IPS DF 6.9 (cell line): ENCODE measurements around the gene PPP2R3A.
A peak's percentile ranks its signal among the peaks of the same experiment; 100 is the strongest.

Experiments
- DNase-seq: peaks from one replicate; pipeline ENCODE4 v3.0.0-alpha.2; 2013; ENCODE audit warnings: low read depth, low spot score
- H3K27ac ChIP-seq: one replicate; pipeline ENCODE4 v1.5.1; 2013; ENCODE audit warnings: low read length, control low read depth
- H3K27me3 ChIP-seq: 2 replicates; pipeline ENCODE4 v1.6.1; 2013; ENCODE audit warnings: mild to moderate bottlenecking, low read length; ENCODE audit not compliant: control insufficient read depth, insufficient read depth
- H3K36me3 ChIP-seq: 2 replicates; pipeline ENCODE4 v1.6.1; 2013; ENCODE audit warnings: low read length; ENCODE audit not compliant: control insufficient read depth, insufficient read depth
- H3K4me1 ChIP-seq: 2 replicates; pipeline ENCODE4 v1.6.1; 2013; ENCODE audit warnings: low read length; ENCODE audit not compliant: control insufficient read depth, insufficient read depth
- H3K4me3 ChIP-seq: 2 replicates; pipeline ENCODE4 v1.5.1; 2013; ENCODE audit warnings: mild to moderate bottlenecking, low read length
- H3K9me3 ChIP-seq: 2 replicates; pipeline ENCODE4 v1.6.1; 2013; ENCODE audit warnings: low read length, inconsistent platforms; ENCODE audit not compliant: control insufficient read depth, insufficient read depth
- WGBS: extraction: QIAGEN DNeasy Blood & Tissue Kit; methylation state at CpG from one replicate; pipeline ENCODE4 v1.1.7; 2013; ENCODE audit warnings: mixed read lengths, missing lambda C conversion rate; ENCODE audit not compliant: insufficient read length, insufficient coverage; 5-methylcytosine and 5-hydroxymethylcytosine counted together

PPP2R3A gene, protein sequence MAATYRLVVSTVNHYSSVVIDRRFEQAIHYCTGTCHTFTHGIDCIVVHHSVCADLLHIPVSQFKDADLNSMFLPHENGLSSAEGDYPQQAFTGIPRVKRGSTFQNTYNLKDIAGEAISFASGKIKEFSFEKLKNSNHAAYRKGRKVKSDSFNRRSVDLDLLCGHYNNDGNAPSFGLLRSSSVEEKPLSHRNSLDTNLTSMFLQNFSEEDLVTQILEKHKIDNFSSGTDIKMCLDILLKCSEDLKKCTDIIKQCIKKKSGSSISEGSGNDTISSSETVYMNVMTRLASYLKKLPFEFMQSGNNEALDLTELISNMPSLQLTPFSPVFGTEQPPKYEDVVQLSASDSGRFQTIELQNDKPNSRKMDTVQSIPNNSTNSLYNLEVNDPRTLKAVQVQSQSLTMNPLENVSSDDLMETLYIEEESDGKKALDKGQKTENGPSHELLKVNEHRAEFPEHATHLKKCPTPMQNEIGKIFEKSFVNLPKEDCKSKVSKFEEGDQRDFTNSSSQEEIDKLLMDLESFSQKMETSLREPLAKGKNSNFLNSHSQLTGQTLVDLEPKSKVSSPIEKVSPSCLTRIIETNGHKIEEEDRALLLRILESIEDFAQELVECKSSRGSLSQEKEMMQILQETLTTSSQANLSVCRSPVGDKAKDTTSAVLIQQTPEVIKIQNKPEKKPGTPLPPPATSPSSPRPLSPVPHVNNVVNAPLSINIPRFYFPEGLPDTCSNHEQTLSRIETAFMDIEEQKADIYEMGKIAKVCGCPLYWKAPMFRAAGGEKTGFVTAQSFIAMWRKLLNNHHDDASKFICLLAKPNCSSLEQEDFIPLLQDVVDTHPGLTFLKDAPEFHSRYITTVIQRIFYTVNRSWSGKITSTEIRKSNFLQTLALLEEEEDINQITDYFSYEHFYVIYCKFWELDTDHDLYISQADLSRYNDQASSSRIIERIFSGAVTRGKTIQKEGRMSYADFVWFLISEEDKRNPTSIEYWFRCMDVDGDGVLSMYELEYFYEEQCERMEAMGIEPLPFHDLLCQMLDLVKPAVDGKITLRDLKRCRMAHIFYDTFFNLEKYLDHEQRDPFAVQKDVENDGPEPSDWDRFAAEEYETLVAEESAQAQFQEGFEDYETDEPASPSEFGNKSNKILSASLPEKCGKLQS (N-terminal part only)

DNA sequence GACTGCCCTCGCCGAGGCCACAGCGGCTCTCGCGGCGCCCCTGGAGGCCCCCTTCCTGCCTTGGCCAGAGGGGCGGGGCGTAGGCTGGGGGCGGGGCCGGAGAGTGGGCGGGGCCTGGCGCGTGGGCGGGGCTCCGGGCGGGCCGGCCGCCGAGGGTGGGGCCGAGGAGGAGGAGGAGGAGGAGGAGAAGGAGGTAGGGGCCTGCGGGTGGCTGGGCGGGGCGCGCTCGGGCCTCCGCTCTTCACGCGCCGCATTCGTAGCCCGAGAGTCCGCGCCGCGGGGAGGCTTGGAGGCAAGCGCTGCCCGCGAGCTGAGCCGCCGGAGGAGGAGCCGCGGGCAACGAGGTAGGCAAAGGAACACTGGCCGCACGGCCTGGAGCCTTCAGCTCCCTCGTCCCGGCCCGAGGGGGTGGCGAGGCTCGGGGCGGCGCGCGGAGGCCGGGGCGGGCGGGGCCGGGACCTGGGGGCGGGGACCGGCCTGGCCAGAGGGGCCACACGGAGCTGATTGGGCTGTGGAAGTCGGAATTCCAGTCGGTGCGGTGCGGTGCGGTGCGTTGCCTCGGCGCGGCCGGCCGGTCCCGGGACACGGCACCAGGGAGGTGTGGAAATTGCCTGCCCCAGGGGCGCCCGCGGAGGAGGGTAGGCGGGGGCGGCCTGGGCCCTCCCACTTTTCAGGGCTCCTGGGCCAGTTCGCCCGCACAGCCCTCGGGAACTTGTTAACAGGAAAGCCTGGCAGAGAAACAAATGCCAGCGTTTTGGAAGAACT lies at the start of gene PPP2R3A:
TSS of gene PPP2R3A (plus strand) at position 223 of the 765 bp plus-strand sequence. CDS start 35,771 bp downstream, outside the sequence.
- DNase-seq = peak; percentile 63
- Histone ChIP-seq H3K4me3 (peak within 1 kb of the TSS; percentile 86), H3K27ac (no peak within 1 kb of the TSS), H3K9me3 (no peaks in the 10 kb centered on the region), H3K27me3 (no peaks in the 10 kb centered on the region), H3K36me3 (no peaks in the 10 kb centered on the region), H3K4me1 (peaks cover 2% of the 10 kb centered on the region)
- WGBS = no CpG with 5 or more reads among the region's 83 CpGs

- no peaks in the 10 kb centered on the region for H3K9me3 ChIP-seq
- no peaks in the 10 kb centered on the region for H3K27me3 ChIP-seq
- no peak overlapping the region for H3K4me3 ChIP-seq
- no peaks in the 10 kb centered on the region for H3K36me3 ChIP-seq
- WGBS = 100% methylated on average over 4 of the region's 4 CpGs
- no peak for DNase-seq
- H3K4me1 ChIP-seq = peaks cover 1% of the 10 kb centered on the region; the same call in 1 of the 2 replicates
- no peak overlapping the region for H3K27ac ChIP-seq
Measured at GRCh38 chr3:135916310-135916709, 49.2 kb upstream of the PPP2R3A start.

DNA sequence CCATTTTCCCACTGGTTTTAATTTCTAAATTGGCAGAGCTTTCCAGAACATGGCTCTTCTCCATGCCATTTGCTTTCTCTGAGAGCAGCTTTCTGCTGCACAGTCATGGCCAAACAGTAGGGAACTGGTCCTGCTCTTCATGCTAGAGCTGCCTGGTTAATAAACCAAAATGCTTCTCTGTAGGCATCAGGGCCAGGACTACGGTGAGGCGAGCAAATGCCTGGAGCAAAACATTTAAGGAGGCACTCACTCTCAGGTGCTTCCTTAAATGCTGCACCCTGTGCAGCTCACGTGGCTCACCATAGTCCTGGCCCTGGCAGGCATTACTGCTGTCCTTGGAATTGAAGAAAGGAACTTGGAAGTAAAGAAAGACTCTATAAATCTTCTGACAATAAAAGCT lies 48.5 kb upstream of the PPP2R3A start:
- Histone ChIP-seq H3K27me3 (no peaks in the 10 kb centered on the region), H3K27ac (no peak overlapping the region), H3K36me3 (no peaks in the 10 kb centered on the region), H3K4me3 (no peak overlapping the region), H3K4me1 (peaks cover 1% of the 10 kb centered on the region; the same call in 1 of the 2 replicates), H3K9me3 (no peaks in the 10 kb centered on the region)
- no CpG with 5 or more reads among the region's 3 CpGs for whole genome bisulfite sequencing
- DNase-seq = no peak

DNA sequence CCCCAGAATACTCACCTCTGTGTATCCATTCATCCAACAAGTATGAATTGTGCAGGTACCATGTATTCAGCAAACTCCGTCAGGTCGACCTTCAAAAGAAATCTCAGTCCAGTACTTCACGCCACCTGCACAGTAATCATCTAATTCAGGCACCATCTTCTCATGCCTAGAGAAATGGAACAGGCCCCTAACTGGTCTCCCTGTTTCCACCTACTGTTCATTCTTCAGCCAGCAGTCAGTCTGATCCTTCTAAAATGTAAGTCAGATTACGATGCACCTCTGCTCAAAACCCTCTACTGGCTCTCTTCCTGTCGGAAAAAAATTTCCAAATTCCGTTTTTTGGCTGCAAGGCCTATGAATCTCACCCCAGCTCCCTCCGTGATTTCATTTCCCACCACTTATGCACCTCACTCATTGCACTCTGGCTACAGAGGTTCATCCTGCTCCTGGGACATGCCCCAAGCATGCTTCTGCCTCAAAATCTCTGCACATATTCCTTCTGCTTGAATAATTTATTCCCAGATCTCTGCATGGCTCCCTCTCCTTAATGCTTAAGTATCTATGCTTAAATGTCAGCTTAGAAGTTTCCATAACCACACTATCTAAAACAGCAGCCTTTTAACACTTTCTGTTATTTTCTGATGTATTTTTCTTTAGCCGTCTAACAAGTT lies 47.5 kb upstream of the PPP2R3A start:
- H3K36me3 ChIP-seq = no peaks in the 10 kb centered on the region
- H3K27me3 ChIP-seq = no peaks in the 10 kb centered on the region
- no peak overlapping the region for H3K4me3 ChIP-seq
- H3K9me3 ChIP-seq = no peaks in the 10 kb centered on the region
- no peak for DNase-seq
- H3K27ac ChIP-seq = no peak overlapping the region
- peaks cover 1% of the 10 kb centered on the region; the same call in 1 of the 2 replicates for H3K4me1 ChIP-seq
- no CpG with 5 or more reads among the region's 8 CpGs for WGBS

DNA sequence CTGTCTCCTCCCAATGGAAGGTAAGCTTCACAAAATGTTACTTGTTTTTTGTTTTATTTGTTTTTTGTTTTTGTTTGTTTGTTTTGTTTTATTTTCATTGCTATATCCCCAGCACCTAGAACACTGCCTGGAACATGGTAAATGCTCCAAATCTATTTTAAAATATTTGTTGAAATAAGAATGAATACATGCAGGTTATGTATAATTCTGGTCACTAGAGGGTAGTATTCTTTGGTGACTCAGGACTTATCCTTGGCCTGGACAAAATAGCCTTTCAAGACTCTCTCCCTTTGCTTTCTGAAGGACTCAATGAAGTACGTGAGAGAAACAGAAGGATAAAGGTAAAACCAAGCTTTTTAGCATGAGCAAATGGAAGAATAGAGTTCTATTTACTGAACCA lies 46.9 kb upstream of the PPP2R3A start:
- H3K27ac ChIP-seq = no peak overlapping the region
- no CpG with 5 or more reads among the region's 1 CpG for WGBS

GRCh38 chr3:135920275-135920674 lies 45.3 kb upstream of the PPP2R3A start:
- H3K9me3 ChIP-seq = no peaks in the 10 kb centered on the region
- no peaks in the 10 kb centered on the region for H3K36me3 ChIP-seq
- no CpG with 5 or more reads among the region's 2 CpGs for WGBS
- no peak overlapping the region for H3K27ac ChIP-seq
- peaks cover 1% of the 10 kb centered on the region; the same call in 1 of the 2 replicates for H3K4me1 ChIP-seq
- H3K27me3 ChIP-seq = no peaks in the 10 kb centered on the region
- no peak overlapping the region for H3K4me3 ChIP-seq
- DNase-seq = no peak

More for the DNA sequence above, 46.9 kb upstream of the PPP2R3A start:
- H3K9me3 ChIP-seq = no peaks in the 10 kb centered on the region
- no peaks in the 10 kb centered on the region for H3K27me3 ChIP-seq
- H3K4me3 ChIP-seq = no peak overlapping the region
- no peak for DNase-seq
- H3K4me1 ChIP-seq = peaks cover 1% of the 10 kb centered on the region; the same call in 1 of the 2 replicates
- H3K36me3 ChIP-seq = no peaks in the 10 kb centered on the region

DNA sequence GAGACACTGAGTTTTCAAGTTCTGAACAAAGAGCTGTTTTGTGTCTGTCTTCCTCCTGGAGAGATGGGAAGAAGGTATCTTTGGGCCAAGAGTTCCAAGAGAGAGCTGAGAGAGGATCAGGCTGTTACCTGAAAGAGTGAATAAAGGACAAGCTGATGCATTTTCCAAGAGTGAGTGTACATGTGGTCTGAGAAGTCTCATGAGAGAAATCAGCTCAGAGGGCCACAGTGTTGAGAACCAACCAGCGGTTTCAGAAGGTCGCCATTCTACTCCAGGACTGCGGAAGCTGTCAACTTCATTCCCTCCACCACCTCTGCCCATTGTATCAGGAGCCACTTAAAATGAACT lies 42.7 kb upstream of the PPP2R3A start:
- WGBS = no CpG with 5 or more reads among the region's 3 CpGs
- H3K4me3 ChIP-seq = no peak overlapping the region
- DNase-seq = no peak
- no peaks in the 10 kb centered on the region for H3K36me3 ChIP-seq
- no peaks in the 10 kb centered on the region for H3K27me3 ChIP-seq
- H3K9me3 ChIP-seq = no peaks in the 10 kb centered on the region
- no peaks in the 10 kb centered on the region for H3K4me1 ChIP-seq
- H3K27ac ChIP-seq = no peak overlapping the region

- Histone ChIP-seq H3K4me3 (no peak overlapping the region), H3K9me3 (no peaks in the 10 kb centered on the region), H3K27ac (no peak overlapping the region), H3K4me1 (no peaks in the 10 kb centered on the region), H3K36me3 (no peaks in the 10 kb centered on the region), H3K27me3 (no peaks in the 10 kb centered on the region)
- no CpG with 5 or more reads among the region's 1 CpG for whole genome bisulfite sequencing
- no peak for DNase-seq
Measured at GRCh38 chr3:135924506-135924905, 41.0 kb upstream of the PPP2R3A start.

- Histone ChIP-seq H3K27ac (no peak overlapping the region), H3K4me1 (no peaks in the 10 kb centered on the region), H3K36me3 (no peaks in the 10 kb centered on the region), H3K27me3 (no peaks in the 10 kb centered on the region), H3K4me3 (no peak overlapping the region), H3K9me3 (no peaks in the 10 kb centered on the region)
- DNase-seq = no peak
- WGBS = no CpG with 5 or more reads among the region's 3 CpGs
Measured at GRCh38 chr3:135926664-135927063, 38.9 kb upstream of the PPP2R3A start.
